M059J (cell line): ENCODE measurements around the gene ABHD11. TPM values are rescaled to one million over a fixed set of nuclear protein-coding genes. Genes with fewer than 3 reads are reported as not detected.
"Not testable (repeated sequence)": the region's sequence is repeated elsewhere in the genome, so short reads cannot be mapped to it uniquely, and the experiment has no call there.

Experiments
- DNase-seq: peaks from one replicate; pipeline ENCODE4 v3.0.0-alpha.2; 2012; ENCODE audit warnings: low read depth
- total RNA-seq: library from RNA; depleted of rRNA; stranded (reverse); fragments of >200 nt; shearing (Covaris generic); gene quantifications from 2 replicates; pipeline ENCODE4 v1.2.3, GENCODE V29; 2014; rRNA removed

ABHD11 gene
- 29.0 and 32.2 TPM in 2 replicates for total RNA-seq

- DNase-seq, result peak; percentile 89
Observed at GRCh38 chr7:73738612-73739386, at the start of gene ABHD11. TSS of gene ABHD11 (minus strand) at chr7:73738802. CDS start at chr7:73738770, 32 bp downstream.

- DNase-seq, result not testable (repeated sequence)
Observed at GRCh38 chr7:73787786-73788048, 49.1 kb upstream of the ABHD11 start.

DNA sequence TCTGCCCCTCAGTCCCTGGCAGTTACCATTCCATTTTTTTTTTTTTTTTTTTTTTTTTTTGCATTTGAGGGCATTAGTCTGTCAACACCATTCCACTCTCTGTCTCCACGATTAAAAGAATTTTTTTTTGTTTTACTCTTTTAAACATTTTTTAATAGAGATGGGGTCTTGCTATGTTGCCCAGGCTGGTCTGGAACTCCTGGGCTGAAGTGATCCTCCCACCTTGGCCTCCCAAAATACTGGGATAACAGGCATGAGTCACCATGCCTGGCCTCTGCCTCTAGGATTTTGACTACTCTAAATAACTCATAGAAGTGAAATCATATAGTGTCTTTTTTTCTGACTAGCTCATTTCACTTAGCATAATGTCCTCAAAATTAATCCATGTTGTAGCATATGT lies 48.0 kb upstream of the ABHD11 start:
- peak; percentile 22 for DNase-seq

GRCh38 chr7:73779517-73779916 lies 40.9 kb upstream of the ABHD11 start:
- DNase-seq, result no peak

- no peak for DNase-seq
Observed at GRCh38 chr7:73778801-73779389, 40.3 kb upstream of the ABHD11 start.

DNA sequence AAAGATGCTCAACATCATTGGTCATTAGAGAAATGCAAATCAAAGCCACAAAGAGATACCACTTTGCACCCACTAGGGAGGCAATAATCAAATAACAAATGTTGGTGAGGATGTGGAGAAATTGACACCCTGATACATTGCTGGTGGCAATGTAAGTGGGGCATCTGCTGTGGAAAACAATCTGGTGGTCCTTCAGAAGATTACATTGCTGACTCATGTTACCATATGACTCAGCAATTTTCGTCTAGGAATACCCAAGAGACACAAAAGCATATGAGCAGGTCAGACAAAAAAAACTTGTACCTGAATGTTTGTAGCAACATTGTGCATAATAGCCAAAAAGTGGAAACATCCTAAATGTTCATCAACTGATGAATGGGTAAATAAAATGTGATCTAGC lies 36.3 kb upstream of the ABHD11 start:
- DNase-seq, result peak; percentile 37

DNA sequence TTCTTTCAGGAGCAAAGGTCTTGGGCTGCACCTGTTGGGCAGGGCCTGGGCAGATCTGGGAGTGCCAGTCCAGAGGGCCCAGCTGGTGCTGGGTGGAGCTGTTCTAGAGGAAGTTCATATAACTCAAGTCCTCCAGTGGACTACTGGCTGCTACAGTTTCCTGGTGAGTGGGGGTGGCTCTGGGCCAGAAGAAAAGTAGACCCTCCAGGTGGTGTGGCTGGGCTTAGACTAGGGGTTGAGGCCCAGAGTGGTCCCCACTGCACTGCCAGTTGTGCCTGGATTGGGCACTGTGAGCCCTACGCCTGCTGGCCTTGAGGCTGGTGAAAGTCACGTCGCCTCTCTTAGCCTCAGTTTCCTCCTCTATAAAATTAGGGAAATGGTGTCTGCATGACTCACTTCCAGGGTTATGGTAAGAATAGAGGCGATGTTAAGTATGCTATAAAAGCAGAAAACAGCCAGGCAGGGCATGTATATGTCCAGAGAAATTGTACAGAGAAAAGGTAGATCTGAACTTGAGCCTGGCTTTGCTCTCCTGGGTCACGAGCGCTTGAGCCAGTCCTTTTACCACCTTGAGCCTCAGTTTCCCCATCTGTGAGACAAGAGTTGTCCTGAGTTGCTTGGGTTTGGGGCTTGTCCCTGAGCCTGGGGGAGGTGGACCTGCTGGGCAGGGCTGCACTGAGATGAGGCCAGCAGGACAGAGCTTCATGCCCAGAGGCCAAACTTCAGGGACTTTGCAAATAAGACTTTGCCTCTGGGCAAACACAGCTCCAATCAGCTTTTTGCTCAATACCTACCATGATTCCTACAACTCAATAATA lies 35.3 kb upstream of the ABHD11 start:
- no peak for DNase-seq

- DNase-seq, result no peak
Observed at GRCh38 chr7:73770860-73771670, 32.5 kb upstream of the ABHD11 start.

- no peak for DNase-seq
Observed at GRCh38 chr7:73770002-73770859, 31.6 kb upstream of the ABHD11 start, which contains the start of gene CLDN3. TSS of gene CLDN3 (minus strand) at chr7:73770270. CDS start at chr7:73770049, 221 bp downstream.

DNA sequence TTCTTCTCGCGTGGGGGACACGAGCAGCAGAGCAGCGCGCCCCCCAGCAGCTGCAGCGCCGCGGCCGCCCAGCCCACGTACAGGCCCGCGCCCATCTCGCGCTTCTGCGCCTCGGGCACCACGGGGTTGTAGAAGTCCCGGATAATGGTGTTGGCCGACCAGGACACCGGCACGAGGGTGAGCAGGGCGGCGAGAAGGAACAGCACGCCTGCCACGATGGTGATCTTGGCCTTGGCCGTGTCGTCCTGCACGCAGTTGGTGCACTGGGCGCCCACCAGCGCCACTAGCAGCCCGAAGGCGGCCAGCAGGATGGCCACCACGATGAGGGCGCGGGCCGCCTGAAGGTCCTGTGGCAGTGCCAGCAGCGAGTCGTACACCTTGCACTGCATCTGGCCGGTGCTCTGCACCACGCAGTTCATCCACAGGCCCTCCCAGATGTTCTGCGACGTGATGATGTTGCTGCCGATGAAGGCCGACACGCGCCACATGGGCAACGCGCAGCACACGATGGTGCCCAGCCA lies 30.9 kb upstream of the ABHD11 start:
- no peak for DNase-seq

DNA sequence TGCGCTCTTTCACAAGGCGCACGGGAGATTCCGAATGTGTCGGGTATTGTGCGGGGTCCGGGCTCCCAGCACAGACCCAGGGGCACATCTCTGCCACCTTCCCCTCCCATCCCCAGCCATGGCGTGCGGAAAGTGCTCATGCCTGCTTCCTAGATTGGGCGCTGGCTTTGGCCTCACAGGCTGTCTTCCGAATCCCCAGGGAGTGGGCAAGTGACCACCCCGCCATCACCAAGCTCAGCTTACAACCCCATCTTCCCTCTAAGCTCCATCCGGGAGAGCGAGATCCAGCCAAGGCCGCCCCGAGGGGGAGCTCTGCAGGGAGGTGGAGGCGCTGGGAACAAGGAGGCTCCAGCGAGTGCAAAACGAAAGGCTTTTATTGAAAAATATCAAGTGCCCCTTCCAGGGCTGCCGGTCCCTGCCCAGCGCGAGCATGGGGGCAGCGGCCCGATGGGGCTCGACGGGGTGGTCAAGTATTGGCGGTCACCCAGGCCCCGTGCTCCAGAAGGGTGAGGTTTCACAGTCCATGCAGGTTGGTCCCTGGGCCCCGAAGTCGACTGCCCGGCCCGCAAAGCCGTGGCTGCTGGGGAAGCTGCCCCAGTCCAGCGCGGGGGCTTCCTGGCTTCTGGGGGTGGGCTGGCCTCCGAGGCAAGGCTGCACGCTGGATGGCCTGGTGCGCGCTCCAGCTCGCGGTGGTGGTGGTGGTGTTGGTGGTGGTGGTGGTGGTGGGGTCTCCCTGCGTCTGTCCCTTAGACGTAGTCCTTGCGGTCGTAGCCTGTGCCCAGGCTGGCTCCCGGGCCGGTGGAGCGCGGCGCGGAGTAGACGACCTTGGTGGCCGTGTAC lies 30.3 kb upstream of the ABHD11 start:
- DNase-seq, result no peak

DNA sequence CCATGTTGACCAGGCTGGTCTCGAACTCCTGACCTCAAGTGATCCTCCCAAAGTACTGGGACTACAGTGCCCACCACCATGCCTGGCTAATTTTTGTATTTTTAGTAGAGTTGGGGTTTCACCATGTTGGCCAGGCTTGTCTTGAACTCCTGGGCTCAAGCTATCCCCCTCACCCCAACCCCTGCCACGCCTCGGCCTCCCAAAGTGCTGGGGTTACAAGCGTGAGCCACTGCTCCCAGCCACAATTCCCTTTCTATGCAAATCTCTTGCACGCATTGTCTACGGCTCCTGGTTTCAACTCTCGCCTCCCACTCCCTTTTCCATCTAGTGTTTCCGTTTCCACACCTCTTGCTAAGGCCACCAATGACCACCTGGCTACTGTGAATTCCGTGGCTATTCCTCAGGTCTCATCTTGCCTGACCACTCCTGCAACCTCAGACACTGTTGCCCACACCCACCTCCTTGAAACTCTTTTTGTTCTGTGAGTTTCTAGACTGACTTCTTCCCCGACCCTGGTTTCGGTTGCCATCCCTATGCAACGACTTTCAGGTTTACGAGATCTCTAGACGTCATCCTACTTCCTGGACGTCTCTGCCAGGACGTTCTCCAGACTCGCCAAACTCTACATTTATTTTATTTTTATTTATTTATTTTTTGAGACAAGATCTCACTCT lies 28.1 kb upstream of the ABHD11 start:
- no peak for DNase-seq

DNA sequence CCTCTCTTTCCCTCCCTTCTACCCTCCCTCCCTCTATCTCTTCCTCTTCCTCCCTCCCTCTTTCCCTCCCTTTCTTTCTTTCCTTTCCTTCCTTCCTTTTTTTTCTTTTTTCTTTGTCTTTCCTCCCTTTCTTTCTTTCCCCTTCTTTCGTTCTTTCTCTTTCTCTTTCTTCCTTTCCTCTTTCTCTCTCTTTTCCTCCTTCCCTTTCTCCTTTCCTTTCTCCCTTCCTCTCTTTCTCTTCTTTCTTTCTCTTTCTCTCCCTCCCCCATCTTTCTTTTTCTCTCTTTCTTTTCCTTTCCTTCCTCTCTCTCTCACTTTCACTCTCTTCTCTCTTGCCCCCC lies 24.0 kb upstream of the ABHD11 start:
- no peak for DNase-seq

DNA sequence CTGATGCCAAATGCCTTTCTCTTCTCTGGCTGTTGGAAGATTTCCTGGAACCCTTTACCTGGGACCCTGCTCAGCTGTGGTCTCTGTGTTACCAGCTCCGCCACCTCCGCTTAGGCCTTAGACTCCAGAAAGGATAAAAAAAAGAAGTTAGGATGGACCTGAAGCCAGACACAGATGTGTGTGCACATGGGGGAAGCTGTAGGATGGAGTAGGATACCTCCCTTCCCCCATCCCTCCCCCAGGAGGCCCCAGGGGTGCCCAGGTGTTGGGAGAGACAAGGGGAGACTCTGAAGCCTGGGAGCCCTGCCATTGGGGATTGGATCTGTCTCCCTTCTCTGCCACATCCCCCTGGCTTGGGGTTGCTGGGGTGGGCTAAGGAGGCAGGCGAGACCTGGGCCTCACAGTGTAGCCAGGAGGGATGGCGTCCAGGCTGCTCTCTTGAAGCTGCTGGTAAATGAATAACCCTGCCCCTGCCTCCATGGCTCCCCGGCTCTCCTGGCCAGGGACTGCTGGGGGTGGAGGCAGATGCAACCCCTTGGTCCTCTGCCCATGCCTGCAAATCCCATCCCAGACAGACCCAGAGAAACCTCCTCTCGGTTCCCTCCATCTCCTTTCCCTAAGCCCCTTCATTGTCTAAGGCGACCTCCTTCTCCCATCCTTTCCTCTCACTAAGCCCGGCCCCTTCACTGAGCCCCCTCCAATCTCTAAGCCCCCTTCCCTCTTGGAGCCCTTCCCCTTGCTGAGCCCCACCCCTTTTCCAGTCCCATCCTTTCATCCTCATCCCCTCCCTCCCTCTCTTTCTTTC lies 23.5 kb upstream of the ABHD11 start:
- no peak for DNase-seq

DNA sequence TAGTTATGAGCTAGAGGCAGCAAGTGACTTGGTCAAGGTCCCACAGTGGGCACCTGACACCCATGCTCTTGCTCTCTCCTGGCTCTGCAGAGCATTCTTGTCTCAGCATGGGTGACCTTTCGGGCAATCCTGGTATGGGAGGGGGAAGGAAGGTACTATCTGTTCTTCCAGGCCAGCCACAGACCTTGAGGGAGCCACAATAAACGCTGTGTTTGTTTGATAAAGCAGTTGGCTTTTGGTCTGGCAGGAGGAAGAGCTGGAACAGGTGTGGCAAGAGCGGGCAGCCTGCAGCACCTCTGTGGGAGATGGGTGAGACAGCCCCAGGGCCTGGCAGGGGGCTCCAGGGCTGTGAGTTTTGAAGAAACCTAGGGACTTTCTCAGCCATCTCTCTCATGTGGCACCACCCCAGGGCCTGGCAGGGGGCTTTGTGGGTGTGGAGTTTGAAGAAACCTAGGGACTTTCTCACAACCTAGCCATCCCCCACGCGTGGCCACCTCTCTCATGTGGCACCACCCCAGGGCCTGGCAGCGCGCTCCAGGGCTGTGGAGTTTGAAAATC lies 20.1 kb upstream of the ABHD11 start:
- DNase-seq, result no peak

GRCh38 chr7:73749931-73750776 lies 11.6 kb upstream of the ABHD11 start:
- DNase-seq, result no peak

DNA sequence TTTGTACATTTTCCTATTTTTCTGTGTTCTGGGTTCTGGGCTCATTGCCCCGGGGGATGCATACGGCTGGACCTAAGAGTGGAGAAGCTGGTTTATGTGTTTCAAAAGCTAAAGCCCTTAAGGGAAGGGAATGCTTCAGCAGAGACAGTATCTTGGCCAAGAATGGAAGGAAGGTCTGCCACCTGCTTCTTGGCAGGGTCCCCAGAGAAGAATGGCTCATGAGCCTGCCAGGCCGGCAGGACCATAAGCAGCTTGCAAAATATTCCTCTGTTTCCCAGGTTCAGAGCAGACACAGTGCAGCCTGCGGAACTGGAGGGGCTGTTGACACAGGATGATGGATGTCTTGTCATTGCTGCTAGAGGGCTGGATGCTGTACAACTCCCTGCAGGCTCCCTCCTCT lies 7.8 kb upstream of the ABHD11 start:
- no peak for DNase-seq
